A549 treated with Mapracorat at 1 μM for 4 hours (cell line): ENCODE data around the gene PRR22. TPM values are rescaled to one million over a fixed set of nuclear protein-coding genes. Genes with fewer than 3 reads are reported as not detected.

Experiments
- total RNA-seq: library from RNA; stranded (reverse); fragments of 200-300 nt; extraction: Qiagen RNA extraction; gene quantifications from 5 replicates; pipeline ENCODE4 v1.2.3, GENCODE V29; 2022

Gene PRR22
- total RNA-seq: 1.7 to 3.3 TPM (median 2.6 TPM) in 5 replicates

DNA sequence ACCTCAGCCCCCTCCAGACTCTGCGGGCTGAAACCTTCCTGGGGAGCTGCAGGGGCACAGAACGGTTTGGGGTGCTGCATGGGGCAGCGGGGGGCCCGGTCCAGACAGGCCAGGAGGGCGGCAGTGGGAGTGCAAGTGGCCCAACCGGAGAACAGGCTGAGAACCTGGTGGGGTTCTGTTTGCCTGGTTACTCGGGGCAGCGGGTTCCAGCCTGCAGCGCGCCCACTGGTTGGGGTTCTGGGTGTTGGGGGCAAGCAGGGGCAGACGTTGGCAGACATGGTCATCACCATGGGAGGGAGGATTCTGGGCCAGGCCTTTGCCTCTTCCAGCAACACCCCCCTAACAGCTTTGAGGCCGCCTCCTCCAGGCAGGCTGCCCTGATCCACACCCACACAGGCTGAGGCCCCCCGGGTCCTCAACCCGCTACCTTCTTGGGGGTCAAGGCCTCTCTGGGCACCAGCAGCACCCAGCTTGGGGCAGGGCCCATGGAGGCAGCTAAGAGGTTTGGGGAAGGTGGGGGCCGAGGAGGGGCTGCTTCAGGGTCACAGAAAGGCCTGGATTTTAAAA, at the start of gene PRR22:
Gene PRR22, minus strand, starts transcription at position 166 of the 567 bp plus-strand sequence. Its CDS starts 86 bp downstream, at position 80.

DNA sequence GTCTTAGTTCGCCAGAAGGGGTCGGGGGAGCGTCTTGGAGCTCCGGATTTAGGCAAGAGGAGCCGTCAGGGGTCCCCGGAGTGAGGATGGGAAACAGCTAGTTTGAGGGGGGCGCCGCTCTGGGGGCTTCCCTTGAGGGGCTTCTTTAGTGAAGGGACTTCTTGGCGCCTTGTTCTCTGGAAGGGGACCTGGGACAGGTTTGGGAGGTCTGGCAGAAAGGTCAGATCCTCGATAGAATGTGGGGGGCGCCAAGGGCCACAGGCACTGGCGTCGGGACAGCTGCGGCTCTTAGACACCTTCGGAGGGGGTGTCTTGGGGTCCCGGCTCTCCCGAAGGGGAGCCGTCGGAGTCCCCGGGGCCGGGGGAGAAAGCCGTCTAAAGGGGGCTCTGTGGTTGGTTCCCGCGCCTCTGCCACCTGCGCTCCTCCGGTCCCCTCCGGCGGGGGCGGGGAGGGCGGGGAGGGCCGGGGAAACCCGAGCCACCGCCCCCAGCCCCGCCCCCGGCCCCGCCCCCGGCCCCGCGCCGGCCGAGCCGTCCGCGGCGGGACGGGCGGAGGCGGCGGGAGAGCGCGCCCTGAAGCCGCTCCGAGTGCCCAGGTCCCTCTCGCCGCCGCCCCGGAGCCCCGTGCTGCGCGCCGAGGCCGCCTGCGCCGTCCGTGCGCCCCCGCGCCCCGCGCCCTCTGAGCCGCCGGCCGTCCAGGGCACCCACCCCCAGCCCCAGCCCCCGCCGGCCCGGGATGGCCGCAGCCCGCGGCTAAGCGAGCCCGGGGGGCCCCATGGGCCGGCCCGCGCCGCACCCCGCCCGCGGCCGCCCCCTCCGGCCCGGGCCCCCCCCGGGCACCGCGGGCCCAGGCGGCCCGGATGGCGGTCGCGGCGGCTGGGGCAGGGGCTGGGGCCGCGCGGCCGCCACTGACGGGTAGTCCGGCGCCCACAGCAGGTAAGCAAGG, 20.2 kb upstream of the PRR22 start, which contains the start of gene NRTN:
Gene NRTN, plus strand, starts transcription at position 552 of the 946 bp plus-strand sequence. CDS start 19,099 bp downstream, outside the sequence.

DNA sequence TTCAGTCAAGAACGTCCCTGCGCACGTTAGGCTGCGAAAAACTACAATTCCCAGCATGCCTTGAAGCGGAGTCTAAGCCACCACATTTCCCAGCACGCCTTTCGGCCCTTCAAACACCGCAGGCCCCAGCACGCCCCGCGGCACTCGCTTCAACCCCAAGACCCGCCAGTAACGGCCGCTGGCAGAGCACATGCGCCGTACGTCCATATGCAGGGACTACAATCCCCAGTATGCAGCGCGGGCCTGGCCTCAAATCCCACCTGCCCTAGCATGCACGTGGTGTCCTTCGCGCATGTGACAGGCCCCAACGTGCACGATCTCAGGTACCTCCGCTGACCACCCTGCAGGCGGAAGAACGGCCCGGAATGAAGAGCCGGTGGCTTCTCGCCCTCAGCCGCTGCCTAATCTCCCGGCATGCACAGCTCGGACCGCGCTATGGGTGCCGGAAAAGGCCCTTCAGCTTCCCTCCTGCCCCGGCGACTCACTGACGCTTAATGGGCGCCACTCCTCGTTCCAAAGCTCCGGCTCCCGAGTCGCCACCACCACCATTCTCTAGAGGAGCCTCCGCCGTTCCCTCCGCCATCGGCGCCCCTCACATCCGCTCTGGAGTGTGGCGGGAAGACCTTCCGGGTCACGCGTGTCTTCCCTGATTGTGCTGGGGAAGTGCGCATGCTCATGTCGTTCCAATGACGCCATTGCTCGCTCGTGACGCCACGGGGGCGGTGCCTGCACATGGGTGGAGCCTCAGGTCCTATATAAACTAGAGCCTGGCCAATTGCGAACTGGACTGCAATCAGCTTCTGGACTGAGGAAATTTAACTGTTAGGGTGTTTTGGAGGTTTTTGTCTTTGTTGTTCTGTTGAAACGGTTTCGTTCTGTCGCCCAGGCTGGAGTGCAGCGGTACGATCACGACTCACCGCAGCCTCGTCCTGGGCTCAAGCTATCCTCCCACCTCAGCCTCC, 6.3 kb upstream of the PRR22 start, which contains the start of gene DUS3L:
Gene DUS3L, minus strand, starts transcription at position 605 of the 962 bp plus-strand sequence. Its CDS starts 22 bp downstream, at position 583.

Other genes starting within 250 kb of the PRR22 start
- 1.7 to 3.2 TPM (median 2.3 TPM) in 5 replicates for gene TINCR, start 216.8 kb downstream of the PRR22 start, total RNA-seq
- 25.9 to 41.1 TPM (median 34.7 TPM) in 5 replicates for gene SAFB2, start 162.0 kb downstream of the PRR22 start, total RNA-seq
- 48.6 to 58.6 TPM (median 51.2 TPM) in 5 replicates for gene SAFB, start 161.7 kb downstream of the PRR22 start, total RNA-seq
- gene MICOS13, start 104.2 kb downstream of the PRR22 start, total RNA-seq: 46.9 to 73.1 TPM (median 68.7 TPM) in 5 replicates
- 3.6 to 5.3 TPM (median 4.3 TPM) in 5 replicates for gene HSD11B1L, start 103.7 kb downstream of the PRR22 start, total RNA-seq
- gene RPL36, start 94.5 kb downstream of the PRR22 start, total RNA-seq: 762 to 861 TPM (median 781 TPM) in 5 replicates
- gene LONP1, start 64.6 kb downstream of the PRR22 start, total RNA-seq: 45.3 to 65.6 TPM (median 59.0 TPM) in 5 replicates
- not detected in 5 replicates for gene CATSPERD, start 64.1 kb downstream of the PRR22 start, total RNA-seq
- 25.9 to 34.8 TPM (median 28.7 TPM) in 5 replicates for gene DUS3L, start 6.4 kb upstream of the PRR22 start, total RNA-seq
- gene NRTN, start 20.3 kb upstream of the PRR22 start, total RNA-seq: 0.36 to 1.4 TPM (median 0.73 TPM) in 5 replicates
- gene FUT6, start 55.0 kb upstream of the PRR22 start, total RNA-seq: 0.15 TPM in 1 of 5 replicates, not detected in the others
- 0.06 TPM in 1 of 5 replicates, not detected in the others for gene FUT3, start 66.7 kb upstream of the PRR22 start, total RNA-seq
- gene FUT5, start 85.8 kb upstream of the PRR22 start, total RNA-seq: not detected in 5 replicates
- gene NDUFA11, start 119.0 kb upstream of the PRR22 start, total RNA-seq: 217 to 311 TPM (median 290 TPM) in 5 replicates
- 0.35 to 0.87 TPM (median 0.51 TPM) in 5 replicates for gene VMAC, start 120.1 kb upstream of the PRR22 start, total RNA-seq
- 0.74 to 1.2 TPM (median 0.95 TPM) in 5 replicates for gene CAPS, start 129.5 kb upstream of the PRR22 start, total RNA-seq
- gene RANBP3, start 193.4 kb upstream of the PRR22 start, total RNA-seq: 40.0 to 43.3 TPM (median 42.3 TPM) in 5 replicates